ENCODE data around the gene RHBDF1. TPM values are rescaled to one million over a fixed set of nuclear protein-coding genes. Genes with fewer than 3 reads are reported as not detected.

RHBDF1 gene
- polyA plus RNA-seq, 1 donor from 2014 or later, result 0.21 TPM

DNA sequence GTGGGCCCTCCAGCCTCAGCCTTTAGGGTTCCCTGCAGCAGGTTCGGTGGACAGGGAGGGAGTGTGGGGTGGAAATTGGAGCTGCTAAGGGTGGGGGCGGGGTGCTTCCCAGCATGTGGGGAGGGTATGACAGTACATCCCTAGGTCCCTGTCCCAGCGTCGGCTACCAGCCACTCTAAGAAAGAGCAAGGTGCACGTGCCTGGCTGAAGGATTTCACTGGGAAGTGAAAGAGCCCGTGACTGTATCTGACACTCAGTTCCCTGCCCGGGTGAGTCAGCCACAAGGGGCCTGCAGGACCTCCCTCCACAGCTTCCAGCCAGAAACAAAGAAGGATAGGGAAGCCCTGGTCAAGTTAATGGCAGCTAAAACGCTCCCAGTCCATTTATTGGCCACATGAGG, 14.7 kb downstream of the RHBDF1 start:
- Histone ChIP-seq H3K36me3 (ENCODE audit: insufficient read depth, low read length) (no peaks in the 10 kb centered on the region), H3F3A (ENCODE audit: insufficient read depth, low read length, poor library complexity, severe bottlenecking) (no peaks in the 10 kb centered on the region), H3K79me2 (replicated peaks; ENCODE audit: insufficient read depth, low read length) (peaks cover 10% of the 10 kb centered on the region), H3K9me2 (ENCODE audit: insufficient read depth, low read length) (no peaks in the 10 kb centered on the region), H4K20me1 (ENCODE audit: insufficient read depth) (no peaks in the 10 kb centered on the region), H2AFZ (ENCODE audit: low read depth, low read length) (no peak overlapping the region), H3K27ac (ENCODE audit: low read length) (no peak overlapping the region), H3K9ac (ENCODE audit: low read length) (no peak overlapping the region), H3K4me3 (ENCODE audit: low read length) (no peak overlapping the region), H3K27me3 (ENCODE audit: insufficient read depth, low read depth, low read length) (no peaks in the 10 kb centered on the region), H3K9me3 (ENCODE audit: low read length) (no peaks in the 10 kb centered on the region), H3K4me2 (ENCODE audit: low read length) (no peak overlapping the region)
- TF ChIP-seq EP300 (conservative IDR thresholded peaks at IDR 0.05; ENCODE audit: poor library complexity, severe bottlenecking) (no peak), POLR2AphosphoS5 (IDR thresholded peaks at IDR 0.05) (no peak), TAF1 (IDR thresholded peaks at IDR 0.05; ENCODE audit: low read depth) (no peak), EZH2 (IDR thresholded peaks at IDR 0.05; ENCODE audit: borderline replicate concordance, insufficient read depth, low read length, poor library complexity, severe bottlenecking) (no peak)
- TF ChIP-seq, protein P1, sequence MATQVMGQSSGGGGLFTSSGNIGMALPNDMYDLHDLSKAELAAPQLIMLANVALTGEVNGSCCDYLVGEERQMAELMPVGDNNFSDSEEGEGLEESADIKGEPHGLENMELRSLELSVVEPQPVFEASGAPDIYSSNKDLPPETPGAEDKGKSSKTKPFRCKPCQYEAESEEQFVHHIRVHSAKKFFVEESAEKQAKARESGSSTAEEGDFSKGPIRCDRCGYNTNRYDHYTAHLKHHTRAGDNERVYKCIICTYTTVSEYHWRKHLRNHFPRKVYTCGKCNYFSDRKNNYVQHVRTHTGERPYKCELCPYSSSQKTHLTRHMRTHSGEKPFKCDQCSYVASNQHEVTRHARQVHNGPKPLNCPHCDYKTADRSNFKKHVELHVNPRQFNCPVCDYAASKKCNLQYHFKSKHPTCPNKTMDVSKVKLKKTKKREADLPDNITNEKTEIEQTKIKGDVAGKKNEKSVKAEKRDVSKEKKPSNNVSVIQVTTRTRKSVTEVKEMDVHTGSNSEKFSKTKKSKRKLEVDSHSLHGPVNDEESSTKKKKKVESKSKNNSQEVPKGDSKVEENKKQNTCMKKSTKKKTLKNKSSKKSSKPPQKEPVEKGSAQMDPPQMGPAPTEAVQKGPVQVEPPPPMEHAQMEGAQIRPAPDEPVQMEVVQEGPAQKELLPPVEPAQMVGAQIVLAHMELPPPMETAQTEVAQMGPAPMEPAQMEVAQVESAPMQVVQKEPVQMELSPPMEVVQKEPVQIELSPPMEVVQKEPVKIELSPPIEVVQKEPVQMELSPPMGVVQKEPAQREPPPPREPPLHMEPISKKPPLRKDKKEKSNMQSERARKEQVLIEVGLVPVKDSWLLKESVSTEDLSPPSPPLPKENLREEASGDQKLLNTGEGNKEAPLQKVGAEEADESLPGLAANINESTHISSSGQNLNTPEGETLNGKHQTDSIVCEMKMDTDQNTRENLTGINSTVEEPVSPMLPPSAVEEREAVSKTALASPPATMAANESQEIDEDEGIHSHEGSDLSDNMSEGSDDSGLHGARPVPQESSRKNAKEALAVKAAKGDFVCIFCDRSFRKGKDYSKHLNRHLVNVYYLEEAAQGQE (IDR thresholded peaks at IDR 0.05; ENCODE audit: borderline replicate concordance), result no peak

DNA sequence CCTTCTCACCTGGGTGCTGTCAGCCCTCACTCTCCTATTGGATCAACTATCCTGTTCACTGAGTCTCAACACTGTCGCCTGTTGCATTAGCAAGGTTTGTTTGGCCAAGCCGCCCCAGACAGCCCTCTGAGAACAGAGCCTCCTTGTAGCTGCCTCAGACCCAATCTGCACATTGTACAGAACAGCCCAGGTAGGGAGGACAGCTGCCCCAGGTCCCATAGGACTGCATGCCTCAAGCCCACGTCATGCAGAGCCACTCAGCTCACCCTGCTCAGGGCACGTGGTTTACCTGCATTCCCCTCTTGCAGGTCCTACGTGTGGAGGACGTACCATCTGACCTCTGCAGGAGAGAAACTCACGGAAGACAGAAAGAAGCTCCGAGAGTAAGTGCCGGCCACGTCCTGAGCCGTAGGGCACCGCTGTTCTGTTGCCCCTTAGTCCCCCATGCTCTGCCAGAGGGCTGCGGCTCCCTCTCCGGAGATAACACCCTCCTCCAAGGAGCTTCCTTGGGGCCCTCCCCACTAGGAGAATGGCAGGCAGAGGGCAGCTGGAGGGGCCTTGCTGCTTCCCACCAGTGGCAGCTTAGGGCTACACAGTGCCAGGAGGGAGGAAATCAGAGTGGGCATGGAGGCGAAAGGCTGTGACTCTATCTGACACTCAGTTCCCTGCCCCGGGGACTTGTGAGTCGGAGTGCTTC, 16.1 kb downstream of the RHBDF1 start:
- TF ChIP-seq TAF1 (IDR thresholded peaks at IDR 0.05; ENCODE audit: low read depth) (no peak), RAD21 (conservative IDR thresholded peaks at IDR 0.05) (no peak), EP300 (conservative IDR thresholded peaks at IDR 0.05; ENCODE audit: poor library complexity, severe bottlenecking) (no peak), EZH2 (IDR thresholded peaks at IDR 0.05; ENCODE audit: borderline replicate concordance, insufficient read depth, low read length, poor library complexity, severe bottlenecking) (no peak), SMC3 (conservative IDR thresholded peaks at IDR 0.05; ENCODE audit: poor library complexity) (no peak), MXI1 (conservative IDR thresholded peaks at IDR 0.05; ENCODE audit: poor library complexity, severe bottlenecking) (no peak), POLR2AphosphoS5 (IDR thresholded peaks at IDR 0.05) (no peak)
- TF ChIP-seq, protein P2, sequence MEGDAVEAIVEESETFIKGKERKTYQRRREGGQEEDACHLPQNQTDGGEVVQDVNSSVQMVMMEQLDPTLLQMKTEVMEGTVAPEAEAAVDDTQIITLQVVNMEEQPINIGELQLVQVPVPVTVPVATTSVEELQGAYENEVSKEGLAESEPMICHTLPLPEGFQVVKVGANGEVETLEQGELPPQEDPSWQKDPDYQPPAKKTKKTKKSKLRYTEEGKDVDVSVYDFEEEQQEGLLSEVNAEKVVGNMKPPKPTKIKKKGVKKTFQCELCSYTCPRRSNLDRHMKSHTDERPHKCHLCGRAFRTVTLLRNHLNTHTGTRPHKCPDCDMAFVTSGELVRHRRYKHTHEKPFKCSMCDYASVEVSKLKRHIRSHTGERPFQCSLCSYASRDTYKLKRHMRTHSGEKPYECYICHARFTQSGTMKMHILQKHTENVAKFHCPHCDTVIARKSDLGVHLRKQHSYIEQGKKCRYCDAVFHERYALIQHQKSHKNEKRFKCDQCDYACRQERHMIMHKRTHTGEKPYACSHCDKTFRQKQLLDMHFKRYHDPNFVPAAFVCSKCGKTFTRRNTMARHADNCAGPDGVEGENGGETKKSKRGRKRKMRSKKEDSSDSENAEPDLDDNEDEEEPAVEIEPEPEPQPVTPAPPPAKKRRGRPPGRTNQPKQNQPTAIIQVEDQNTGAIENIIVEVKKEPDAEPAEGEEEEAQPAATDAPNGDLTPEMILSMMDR (IDR thresholded peaks at IDR 0.05; ENCODE audit: poor library complexity, severe bottlenecking), result no peak
- TF ChIP-seq, protein P1 (IDR thresholded peaks at IDR 0.05; ENCODE audit: borderline replicate concordance), result no peak
- Histone ChIP-seq H4K20me1 (ENCODE audit: insufficient read depth) (no peaks in the 10 kb centered on the region), H2AFZ (ENCODE audit: low read depth, low read length) (no peak overlapping the region), H3K9me3 (ENCODE audit: low read length) (no peaks in the 10 kb centered on the region), H3K9ac (ENCODE audit: low read length) (no peak overlapping the region), H3F3A (ENCODE audit: insufficient read depth, low read length, poor library complexity, severe bottlenecking) (no peaks in the 10 kb centered on the region), H3K36me3 (ENCODE audit: insufficient read depth, low read length) (no peaks in the 10 kb centered on the region), H3K27ac (ENCODE audit: low read length) (no peak overlapping the region), H3K9me2 (ENCODE audit: insufficient read depth, low read length) (no peaks in the 10 kb centered on the region), H3K4me2 (ENCODE audit: low read length) (no peak overlapping the region), H3K4me3 (ENCODE audit: low read length) (no peak overlapping the region), H3K79me2 (replicated peaks; ENCODE audit: insufficient read depth, low read length) (peaks cover 10% of the 10 kb centered on the region), H3K27me3 (ENCODE audit: insufficient read depth, low read depth, low read length) (no peaks in the 10 kb centered on the region)
